NB4 (cell line): ENCODE data around the gene MRPL22.

Source experiments
- CTCF ChIP-seq: IDR thresholded peaks from one replicate; pipeline ENCODE4 v1.5.1; 2012; ENCODE audit warnings: low read depth, low read length
- MYC ChIP-seq: IDR thresholded peaks from 2 replicates; pipeline ENCODE4 v1.6.1; 2011; ENCODE audit warnings: low read depth, low read length
- POLR2A ChIP-seq: IDR thresholded peaks from 2 replicates; pipeline ENCODE4 v1.6.1; 2011; ENCODE audit warnings: mild to moderate bottlenecking; ENCODE audit not compliant: insufficient read length; ENCODE audit errors: extremely low read depth

- TF ChIP-seq CTCF = no peak
- no peak for TF ChIP-seq POLR2A
- TF ChIP-seq MYC = no peak
These were observed 70.0 kb downstream of the MRPL22 start for GRCh38 chr5:155010881-155011280.
